ENCODE results near the gene SEC24B.

GRCh38 chr4:109562457-109563239 is 129.0 kb downstream of the SEC24B start:
- TF ChIP-seq, protein P1, sequence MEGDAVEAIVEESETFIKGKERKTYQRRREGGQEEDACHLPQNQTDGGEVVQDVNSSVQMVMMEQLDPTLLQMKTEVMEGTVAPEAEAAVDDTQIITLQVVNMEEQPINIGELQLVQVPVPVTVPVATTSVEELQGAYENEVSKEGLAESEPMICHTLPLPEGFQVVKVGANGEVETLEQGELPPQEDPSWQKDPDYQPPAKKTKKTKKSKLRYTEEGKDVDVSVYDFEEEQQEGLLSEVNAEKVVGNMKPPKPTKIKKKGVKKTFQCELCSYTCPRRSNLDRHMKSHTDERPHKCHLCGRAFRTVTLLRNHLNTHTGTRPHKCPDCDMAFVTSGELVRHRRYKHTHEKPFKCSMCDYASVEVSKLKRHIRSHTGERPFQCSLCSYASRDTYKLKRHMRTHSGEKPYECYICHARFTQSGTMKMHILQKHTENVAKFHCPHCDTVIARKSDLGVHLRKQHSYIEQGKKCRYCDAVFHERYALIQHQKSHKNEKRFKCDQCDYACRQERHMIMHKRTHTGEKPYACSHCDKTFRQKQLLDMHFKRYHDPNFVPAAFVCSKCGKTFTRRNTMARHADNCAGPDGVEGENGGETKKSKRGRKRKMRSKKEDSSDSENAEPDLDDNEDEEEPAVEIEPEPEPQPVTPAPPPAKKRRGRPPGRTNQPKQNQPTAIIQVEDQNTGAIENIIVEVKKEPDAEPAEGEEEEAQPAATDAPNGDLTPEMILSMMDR (IDR thresholded peaks at IDR 0.05): no peak
- TF ChIP-seq POLR2A (IDR thresholded peaks at IDR 0.05): no peak

Measured in adrenal gland (tissue), 5 donors.